Keratinocyte (primary cell): Measurements from ENCODE around the gene TMCO4.

Source experiments
- EZH2 ChIP-seq: IDR thresholded peaks from one replicate; pipeline ENCODE4 v1.6.1; 2012; ENCODE audit warnings: inconsistent platforms, mild to moderate bottlenecking, low read length, moderate library complexity
- TF ChIP-seq, protein P1 (sequence below), 3 experiments: IDR thresholded peaks in 1 of 3; conservative IDR thresholded peaks in 1 of 3; optimal IDR thresholded peaks in 1 of 3; 2 replicates in 2 of 3; 3 replicates in 1 of 3; pipeline versions ENCODE3 to v1.5.1; 2011; ENCODE audit warnings: low read length in 3 of 3, mild to moderate bottlenecking in 3 of 3, moderate library complexity in 2 of 3, control low read depth in 1 of 3, inconsistent platforms in 1 of 3; ENCODE audit not compliant: insufficient read depth in 2 of 3; ENCODE audit errors: extremely low read depth in 1 of 3

DNA sequence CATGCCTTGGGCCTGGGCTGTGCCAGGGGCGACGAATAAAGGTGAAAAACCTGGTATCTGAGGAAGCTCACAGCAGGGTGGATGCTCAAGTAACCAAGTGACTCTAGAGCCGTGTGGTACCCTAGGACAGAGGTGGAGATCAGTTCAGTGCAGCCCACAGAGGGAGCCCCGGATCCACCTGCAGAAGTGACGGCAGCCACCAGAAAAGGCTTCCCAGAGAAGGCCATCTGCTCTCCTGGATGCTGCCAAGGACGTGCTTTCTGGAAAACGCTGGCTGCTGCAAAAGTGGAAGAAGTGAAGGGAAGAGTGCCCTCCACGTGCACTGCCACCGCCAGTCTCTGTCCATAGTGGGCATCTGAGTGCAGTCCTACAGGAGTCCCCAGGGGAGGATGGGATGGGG is 27.7 kb downstream of the TMCO4 start:
- TF ChIP-seq, protein P1, sequence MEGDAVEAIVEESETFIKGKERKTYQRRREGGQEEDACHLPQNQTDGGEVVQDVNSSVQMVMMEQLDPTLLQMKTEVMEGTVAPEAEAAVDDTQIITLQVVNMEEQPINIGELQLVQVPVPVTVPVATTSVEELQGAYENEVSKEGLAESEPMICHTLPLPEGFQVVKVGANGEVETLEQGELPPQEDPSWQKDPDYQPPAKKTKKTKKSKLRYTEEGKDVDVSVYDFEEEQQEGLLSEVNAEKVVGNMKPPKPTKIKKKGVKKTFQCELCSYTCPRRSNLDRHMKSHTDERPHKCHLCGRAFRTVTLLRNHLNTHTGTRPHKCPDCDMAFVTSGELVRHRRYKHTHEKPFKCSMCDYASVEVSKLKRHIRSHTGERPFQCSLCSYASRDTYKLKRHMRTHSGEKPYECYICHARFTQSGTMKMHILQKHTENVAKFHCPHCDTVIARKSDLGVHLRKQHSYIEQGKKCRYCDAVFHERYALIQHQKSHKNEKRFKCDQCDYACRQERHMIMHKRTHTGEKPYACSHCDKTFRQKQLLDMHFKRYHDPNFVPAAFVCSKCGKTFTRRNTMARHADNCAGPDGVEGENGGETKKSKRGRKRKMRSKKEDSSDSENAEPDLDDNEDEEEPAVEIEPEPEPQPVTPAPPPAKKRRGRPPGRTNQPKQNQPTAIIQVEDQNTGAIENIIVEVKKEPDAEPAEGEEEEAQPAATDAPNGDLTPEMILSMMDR (optimal IDR thresholded peaks at IDR 0.05 in 1 of 3, IDR thresholded peaks at IDR 0.05 in 1 of 3, conservative IDR thresholded peaks at IDR 0.05 in 1 of 3; ENCODE audit: extremely low read depth in 1 of 3, insufficient read depth in 2 of 3, low read length in 3 of 3): no peak
- no peak for TF ChIP-seq EZH2
